GM12878 (cell line): ENCODE data around the gene YJU2. TPM values are rescaled to one million over a fixed set of nuclear protein-coding genes. Genes with fewer than 3 reads are reported as not detected.

ENCODE experiments used
- CEBPB ChIP-seq, 2 experiments: fragments of 150-350 bp in 1 of 2; IDR thresholded peaks; 2 replicates each; pipeline ENCODE4 v1.6.1; 2012 to 2014; ENCODE audit warnings: low read depth in 2 of 2, low read length in 2 of 2, borderline replicate concordance in 1 of 2, inconsistent platforms in 1 of 2
- CHD4 ChIP-seq: fragments of 200-600 bp; sonication (generic); IDR thresholded peaks from 2 replicates; pipeline ENCODE4 v1.6.1; 2016; ENCODE audit warnings: mild to moderate bottlenecking
- CTCF ChIP-seq, 3 experiments: IDR thresholded peaks in 2 of 3; conservative IDR thresholded peaks in 1 of 3; 2 replicates each; pipeline ENCODE4 v1.5.1; 2011; ENCODE audit warnings: low read depth in 3 of 3, low read length in 3 of 3, mild to moderate bottlenecking in 3 of 3, control low read depth in 2 of 3, moderate library complexity in 2 of 3, inconsistent platforms in 1 of 3, mixed read lengths in 1 of 3; ENCODE audit not compliant: control insufficient read depth in 2 of 3, insufficient read depth in 1 of 3; ENCODE audit errors: extremely low read depth in 1 of 3
- E2F8 ChIP-seq: fragments of 450-650 bp; IDR thresholded peaks from 2 replicates; pipeline ENCODE4 v1.6.1; 2018; ENCODE audit warnings: mild to moderate bottlenecking, low read depth, moderate library complexity; ENCODE audit not compliant: partially characterized antibody
- ELK1 ChIP-seq: IDR thresholded peaks from 2 replicates; pipeline ENCODE4 v1.6.1; 2012; ENCODE audit warnings: low read depth, low read length, improper control_type of control experiment
- LARP7 ChIP-seq: fragments of 450-650 bp; IDR thresholded peaks from 2 replicates; pipeline ENCODE4 v1.6.1; 2017; ENCODE audit warnings: mild to moderate bottlenecking
- MAX ChIP-seq: IDR thresholded peaks from 2 replicates; pipeline ENCODE4 v1.6.1; 2012; ENCODE audit warnings: low read depth, low read length, improper control_type of control experiment
- NR2C1 ChIP-seq: fragments of 450-650 bp; IDR thresholded peaks from 2 replicates; pipeline ENCODE4 v1.6.1; 2017; ENCODE audit warnings: antibody characterized with exemption, mild to moderate bottlenecking, moderate library complexity
- POLR2AphosphoS2 ChIP-seq: IDR thresholded peaks from 2 replicates; pipeline ENCODE4 v1.6.1; 2011; ENCODE audit warnings: low read depth, mild to moderate bottlenecking, low read length, improper control_type of control experiment, moderate library complexity
- REST ChIP-seq: IDR thresholded peaks from 2 replicates; pipeline ENCODE4 v1.6.1; 2012; ENCODE audit warnings: mild to moderate bottlenecking, low read depth, low read length
- RUNX3 ChIP-seq: IDR thresholded peaks from 2 replicates; pipeline ENCODE4 v1.6.1; 2012; ENCODE audit warnings: low read length, inconsistent platforms
- SIX5 ChIP-seq: IDR thresholded peaks from 2 replicates; pipeline ENCODE4 v1.6.1; 2011; ENCODE audit warnings: mild to moderate bottlenecking, low read depth, low read length, moderate library complexity; ENCODE audit not compliant: severe bottlenecking
- SMC3 ChIP-seq: IDR thresholded peaks from 2 replicates; pipeline ENCODE4 v1.6.1; 2011; ENCODE audit warnings: low read length, improper control_type of control experiment, borderline replicate concordance
- SUPT20H ChIP-seq: IDR thresholded peaks from 2 replicates; pipeline ENCODE4 v1.6.1; 2011; ENCODE audit warnings: low read depth, mild to moderate bottlenecking, low read length, moderate library complexity, borderline replicate concordance; ENCODE audit not compliant: control insufficient read depth
- polyA plus RNA-seq, 11 experiments: library from polyadenylated mRNA; depleted of rRNA in 4 of 11; unstranded in 6 of 11; stranded (reverse) in 5 of 11; fragments of >200 nt; fragmentation: Nextera tagmentation in 4 of 11; fragmentation: Illumina TruSeq in 1 of 11; extraction: Ambion mirVana in 4 of 11; extraction: Trizol in 1 of 11; gene quantifications; 1 replicate in 1 of 11; 2 replicates in 10 of 11; pipeline versions ENCODE4 v1.2.1 to v1.2.3, GENCODE V29; 2011 to 2016; ENCODE audit warnings: inconsistent platforms in 2 of 11, missing spikeins in 2 of 11, low read depth in 1 of 11
- total RNA-seq, 4 experiments: library from RNA; depleted of rRNA in 3 of 4; stranded (reverse); fragments of >200 nt in 3 of 4; fragmentation: Illumina TruSeq in 1 of 4; extraction: Trizol in 1 of 4; gene quantifications; 2 replicates each; pipeline versions ENCODE4 v1.2.1 to v1.2.3, GENCODE V29; 2013 to 2021

The YJU2 gene
- total and polyA plus RNA-seq, 10 of the 15 experiments (the other 5 are each of a cell fraction or from before 2014, with no cell fraction given) = 0.26 to 40.7 (median 23.8) TPM

- no peak for TF ChIP-seq LARP7
- no peak for TF ChIP-seq SMC3
- TF ChIP-seq CTCF (IDR thresholded peaks at IDR 0.05 in 2 of 3, conservative IDR thresholded peaks at IDR 0.05 in 1 of 3; ENCODE audit: control insufficient read depth in 2 of 3, extremely low read depth in 1 of 3, insufficient read depth in 1 of 3, low read depth in 3 of 3, low read length in 3 of 3) = peak; percentile 44 to 54 (median 44)
- TF ChIP-seq REST = peak; percentile 31; the same call in 1 of the 2 replicates
- TF ChIP-seq POLR2AphosphoS2 = peak; percentile 97
- no peak; the same call in 1 of the 2 replicates for TF ChIP-seq NR2C1
- peak; percentile 73; the same call in 1 of the 2 replicates for TF ChIP-seq ELK1
- TF ChIP-seq CHD4 = no peak
- no peak for TF ChIP-seq CEBPB (IDR thresholded peaks at IDR 0.05; ENCODE audit: borderline replicate concordance in 1 of 2, low read depth in 2 of 2, low read length in 2 of 2)
- peak; percentile 99 for TF ChIP-seq E2F8
- peak; percentile 73 for TF ChIP-seq SIX5
- no peak for TF ChIP-seq SUPT20H
- peak; percentile 54 for TF ChIP-seq RUNX3
- peak; percentile 84 for TF ChIP-seq MAX
Measured at GRCh38 chr19:4246767-4247593, at the start of gene YJU2 (continued).
